HG03520 (cell line): ENCODE measurements around the gene MAPKAP1.

Experiments used
- ATAC-seq: cut with Tn5 transposase; IDR thresholded peaks from one replicate; pipeline ENCODE4 v1.9.1; 2021; ENCODE audit warnings: mild to moderate bottlenecking, moderate library complexity; ENCODE audit not compliant: unreplicated experiment

MAPKAP1 gene

DNA sequence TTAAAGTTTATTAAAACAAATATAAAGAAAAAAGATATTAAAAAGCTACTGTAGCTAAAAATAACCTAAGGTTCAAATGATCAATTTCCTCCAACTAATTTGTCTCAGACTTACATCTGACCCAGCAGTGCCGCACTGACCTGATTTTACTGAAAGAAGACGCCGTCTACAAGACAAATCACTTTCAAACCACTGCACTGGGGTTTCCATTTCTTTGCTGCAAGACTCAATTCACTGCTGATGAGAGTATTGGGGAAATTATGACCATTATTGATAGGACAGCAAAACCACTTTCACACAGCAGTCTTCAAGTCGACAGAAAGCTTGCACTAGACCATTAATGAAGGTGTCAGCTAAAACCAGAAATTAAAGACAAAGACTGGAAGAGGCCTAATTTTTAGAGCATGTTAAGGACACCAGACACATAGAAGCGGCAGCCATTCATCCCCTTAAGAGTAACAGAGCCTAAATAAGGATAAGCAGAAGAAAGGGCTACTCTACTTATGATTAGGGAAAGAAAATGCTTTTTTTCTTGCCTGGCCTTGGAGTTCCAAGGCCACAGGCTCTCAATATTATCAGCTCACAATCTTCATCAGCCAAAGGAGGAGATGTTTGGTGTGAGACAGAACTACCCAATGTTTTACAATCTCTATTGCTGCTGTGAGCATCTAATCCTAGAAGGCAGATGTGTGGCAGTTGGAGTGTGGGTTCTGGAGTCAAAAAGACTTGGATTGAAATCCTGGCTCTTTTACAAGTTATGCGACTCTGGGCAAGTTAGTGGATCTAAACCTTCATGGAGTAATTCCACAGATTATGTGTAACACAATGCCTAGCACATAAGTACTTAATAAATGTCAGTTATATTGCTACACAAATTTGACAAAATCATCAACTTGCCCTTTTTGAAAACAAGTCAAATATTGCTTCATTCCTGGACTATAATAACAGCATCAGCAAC lies 190.7 kb downstream of the MAPKAP1 start:
- ATAC-seq: no peak

DNA sequence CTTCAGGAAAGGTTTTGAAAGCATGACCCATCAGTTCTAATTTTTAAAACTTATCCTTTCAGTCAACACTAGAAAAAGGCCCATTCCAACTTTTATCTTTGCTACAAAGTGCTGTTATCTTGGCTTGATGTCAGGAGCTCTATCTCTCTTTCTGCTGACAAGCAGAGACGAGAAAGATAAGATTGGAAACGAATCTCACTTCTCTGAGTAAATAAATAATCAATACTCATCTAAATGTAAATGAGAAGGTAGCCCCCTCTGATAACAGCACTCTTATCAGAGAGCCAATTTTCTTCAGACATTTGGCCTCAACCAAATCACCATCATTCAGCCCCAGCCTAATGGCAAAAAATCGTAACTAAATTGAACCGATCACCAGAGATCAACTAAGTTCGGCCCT lies 191.7 kb downstream of the MAPKAP1 start:
- no peak for ATAC-seq

DNA sequence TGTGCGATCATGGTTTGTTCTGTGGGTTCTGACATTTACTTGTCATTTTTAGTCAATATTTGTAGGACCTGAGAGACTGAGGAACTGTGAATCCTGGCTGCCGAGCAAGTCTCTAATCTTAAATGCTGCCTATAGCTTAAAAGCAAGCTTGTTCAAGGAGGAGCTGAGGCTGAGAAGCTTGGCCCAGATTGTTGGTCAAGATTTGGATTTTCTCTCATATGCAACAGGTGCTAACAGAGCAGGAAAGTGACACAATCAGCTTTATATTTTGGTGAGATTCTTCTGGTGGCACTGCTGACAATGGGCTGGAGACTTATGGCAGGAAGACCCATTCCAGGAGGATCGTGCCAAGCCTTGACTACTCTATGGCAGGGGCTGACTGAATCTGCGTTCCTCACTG lies 192.5 kb downstream of the MAPKAP1 start:
- no peak for ATAC-seq

DNA sequence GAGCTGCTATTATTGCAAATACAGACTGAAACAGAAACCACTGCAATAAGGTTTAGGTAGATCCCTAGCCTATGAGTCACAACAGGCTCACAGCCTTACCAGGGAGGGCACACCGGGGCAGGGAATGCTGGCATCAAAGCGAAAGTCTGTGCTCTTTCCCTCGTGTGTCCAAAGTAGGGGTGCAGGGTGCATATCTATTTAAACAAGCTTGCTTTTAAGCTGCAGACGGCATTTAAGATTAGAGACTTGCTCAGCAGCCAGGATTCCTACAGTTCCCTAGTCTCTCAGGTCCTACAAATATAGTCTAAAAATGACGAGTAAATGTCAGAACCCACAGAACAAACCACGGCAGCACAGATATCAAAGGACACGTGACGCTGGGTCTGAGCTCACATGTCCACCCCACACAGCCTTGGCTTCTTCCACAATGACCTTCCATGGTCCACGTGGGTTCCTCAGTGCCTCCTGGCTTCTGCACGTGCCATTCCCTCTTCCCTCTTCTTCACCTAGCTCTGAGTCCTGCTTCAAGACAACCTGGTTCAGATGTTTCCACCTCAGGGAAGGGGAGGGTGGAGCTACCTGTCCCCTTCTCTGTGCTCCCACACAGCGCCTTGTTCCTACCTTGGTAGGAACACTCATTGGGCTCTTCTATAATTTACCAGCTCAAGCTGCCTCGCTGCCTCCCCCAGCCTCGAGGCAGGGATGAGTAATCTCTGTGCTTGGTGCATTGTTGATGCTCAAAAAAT lies 193.2 kb downstream of the MAPKAP1 start:
- peak; percentile 85 for ATAC-seq

DNA sequence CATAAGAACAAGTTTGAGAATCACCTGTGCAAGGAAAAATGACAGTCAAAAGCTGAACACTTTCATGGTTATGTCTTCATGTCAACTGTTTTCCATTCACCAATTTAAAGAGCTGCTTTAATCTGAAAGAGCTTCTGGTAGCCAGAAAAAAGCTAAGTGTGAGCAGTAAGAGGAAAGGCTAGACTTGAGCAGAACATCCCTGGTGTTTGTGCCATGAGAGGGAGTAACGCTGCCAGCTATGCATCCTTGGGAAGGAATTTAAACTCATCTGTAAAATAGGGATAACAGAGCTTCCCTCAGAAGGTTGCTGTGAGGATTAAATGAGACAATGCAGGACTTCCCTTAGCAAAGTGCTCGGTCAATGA lies 193.7 kb downstream of the MAPKAP1 start:
- no peak for ATAC-seq

DNA sequence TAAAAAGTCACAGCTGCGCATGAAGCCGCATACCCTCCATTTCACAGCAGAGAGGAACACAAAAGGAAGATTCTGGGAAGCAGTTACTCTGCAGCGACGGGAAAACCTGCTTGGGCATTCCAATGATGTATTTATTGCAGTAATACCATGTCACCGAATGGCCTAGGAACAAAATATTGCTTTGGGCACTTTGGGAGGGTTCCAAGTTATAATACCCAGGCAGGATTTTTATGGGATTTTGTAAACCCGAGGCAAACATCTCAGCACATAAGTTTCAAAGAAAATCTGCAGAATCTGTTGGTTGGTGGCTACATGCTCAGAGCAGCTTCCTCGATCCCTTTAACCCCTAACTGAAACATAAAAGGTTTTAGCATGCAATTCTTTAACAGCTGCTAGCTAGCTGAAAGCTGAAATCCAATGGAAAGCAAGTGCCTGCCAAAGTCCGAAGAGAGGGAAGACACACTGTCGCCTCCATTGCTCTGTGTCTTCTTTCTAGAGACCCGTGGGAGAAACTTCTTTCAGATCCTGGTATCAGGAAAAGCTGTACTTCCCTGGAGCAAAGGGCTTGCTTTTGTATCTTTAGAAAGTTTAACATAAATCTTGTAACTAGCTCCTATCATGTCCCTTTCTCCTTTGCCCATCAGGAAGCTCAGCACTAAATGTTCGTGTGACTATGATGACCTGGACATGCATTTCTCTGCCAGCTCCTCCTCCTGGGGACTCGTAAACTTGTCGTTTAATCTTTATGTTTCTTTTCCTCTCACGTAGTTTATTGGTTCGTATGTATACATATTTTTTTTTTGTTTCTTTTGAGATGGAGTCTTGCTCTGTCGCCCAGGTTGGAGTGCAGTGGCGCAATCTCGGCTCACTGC lies 195.0 kb downstream of the MAPKAP1 start:
- ATAC-seq: no peak

DNA sequence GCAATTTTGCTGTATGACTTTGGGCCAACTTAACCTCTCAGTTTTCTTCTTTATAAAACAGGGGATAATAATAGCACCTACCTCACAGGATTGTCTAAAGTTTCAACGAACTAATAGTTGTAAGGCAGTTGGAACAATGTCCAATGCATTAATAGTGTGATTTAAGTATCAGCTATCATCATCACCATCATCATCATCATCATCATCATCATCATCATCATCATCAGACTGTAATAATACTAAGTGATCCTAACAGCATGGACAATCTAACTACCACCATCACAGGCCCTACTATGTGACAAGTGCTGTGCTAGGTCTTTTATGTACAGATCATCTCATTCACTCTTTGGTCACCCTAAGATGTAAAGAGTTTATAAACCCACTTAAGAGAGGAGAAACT lies 196.0 kb downstream of the MAPKAP1 start:
- ATAC-seq: no peak

DNA sequence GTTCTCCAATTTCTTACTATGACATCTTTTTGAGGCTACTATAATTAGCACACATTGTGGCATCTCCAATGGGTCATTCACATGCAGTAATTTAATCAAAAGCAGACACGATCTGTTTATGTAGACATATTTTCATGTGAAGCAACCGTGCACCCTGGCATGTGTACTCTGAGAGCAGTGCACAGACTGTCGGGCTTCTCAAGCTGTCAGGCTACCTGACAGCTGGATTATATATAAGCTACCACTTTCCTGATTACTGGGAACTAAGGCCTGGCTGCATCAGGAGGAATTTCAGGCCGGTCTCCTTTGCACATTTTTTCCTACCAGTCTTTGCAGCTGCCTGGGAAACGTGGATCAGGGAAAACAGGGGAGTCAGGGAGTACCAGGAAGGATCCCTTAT lies 197.5 kb downstream of the MAPKAP1 start:
- ATAC-seq: no peak

DNA sequence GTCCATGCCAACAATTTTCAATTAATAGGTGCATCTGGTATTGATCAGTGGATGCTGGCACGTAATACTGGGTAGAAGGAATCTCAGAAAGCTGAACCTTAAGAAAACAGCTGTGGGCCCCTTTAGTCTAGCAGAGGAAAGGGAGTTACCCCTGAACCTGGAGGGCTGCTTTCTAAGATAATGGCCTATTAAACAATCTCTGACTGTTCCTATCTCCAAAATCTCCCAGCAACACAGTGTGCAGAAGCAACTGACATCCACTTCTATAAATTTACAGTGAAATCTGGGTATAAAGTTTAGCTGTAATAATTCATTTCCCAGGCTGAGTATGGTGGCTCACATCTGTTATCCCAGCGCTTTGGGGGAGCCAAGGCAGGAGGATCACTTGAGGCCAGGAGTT lies 198.8 kb downstream of the MAPKAP1 start:
- ATAC-seq: no peak

DNA sequence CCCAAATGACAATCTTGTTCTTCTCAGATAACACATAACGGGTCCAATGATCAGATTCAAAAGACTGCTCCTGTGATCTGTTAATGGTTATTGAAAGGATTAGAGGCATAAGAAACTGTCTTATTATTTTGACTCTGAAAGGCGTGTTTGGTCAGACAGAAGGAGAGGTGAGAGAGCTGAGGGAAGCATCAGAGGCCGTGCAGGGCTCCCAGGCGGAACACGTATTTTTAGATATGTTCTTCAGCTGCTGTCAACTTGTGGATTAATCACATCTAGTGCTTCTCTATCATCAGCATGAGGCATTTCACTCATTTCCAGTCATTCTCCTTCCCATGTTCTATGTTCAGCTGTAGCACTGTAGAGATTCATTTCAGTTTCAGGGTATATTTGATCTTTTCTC lies 199.8 kb downstream of the MAPKAP1 start:
- ATAC-seq: no peak

DNA sequence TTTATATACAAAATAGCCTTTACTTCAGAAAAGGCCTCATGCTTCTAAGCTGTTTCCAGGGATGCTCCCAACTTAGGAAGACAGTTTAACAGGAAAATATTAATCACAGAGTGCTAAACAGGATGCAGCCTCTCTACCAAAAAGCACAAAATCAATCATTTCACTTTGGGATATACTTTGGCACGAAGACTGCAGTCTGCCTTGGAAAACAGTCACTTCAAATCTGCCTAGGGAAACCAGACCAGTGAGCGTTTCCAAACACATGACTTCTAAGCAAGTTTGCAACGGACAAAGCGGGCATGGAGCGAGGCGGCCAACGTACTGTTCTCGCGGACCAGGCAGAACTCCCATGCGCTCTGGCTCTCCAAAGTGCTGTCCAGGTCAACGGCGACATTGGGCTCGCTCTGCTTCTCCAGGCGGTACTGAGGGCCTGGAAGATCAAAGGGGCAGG lies 201.0 kb downstream of the MAPKAP1 start:
- no peak for ATAC-seq

DNA sequence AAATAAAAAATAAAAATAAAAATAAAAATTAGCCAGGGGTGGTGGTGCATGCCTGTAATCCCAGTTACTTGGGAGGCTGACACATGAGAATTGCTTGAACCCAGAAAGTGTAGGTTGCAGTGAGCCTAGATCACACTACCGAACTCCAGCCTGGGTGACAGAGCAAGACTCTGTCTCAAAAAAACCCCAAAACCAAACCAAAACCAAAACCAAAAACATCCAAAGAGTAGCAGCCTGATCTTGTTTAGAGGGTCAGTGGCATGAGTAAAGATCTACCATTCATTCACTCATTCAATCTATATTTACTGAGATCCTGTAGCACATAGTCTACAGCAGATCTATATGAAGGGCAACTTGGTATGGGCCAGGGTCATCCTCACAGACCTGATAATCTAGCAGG lies 202.4 kb downstream of the MAPKAP1 start:
- ATAC-seq: no peak

DNA sequence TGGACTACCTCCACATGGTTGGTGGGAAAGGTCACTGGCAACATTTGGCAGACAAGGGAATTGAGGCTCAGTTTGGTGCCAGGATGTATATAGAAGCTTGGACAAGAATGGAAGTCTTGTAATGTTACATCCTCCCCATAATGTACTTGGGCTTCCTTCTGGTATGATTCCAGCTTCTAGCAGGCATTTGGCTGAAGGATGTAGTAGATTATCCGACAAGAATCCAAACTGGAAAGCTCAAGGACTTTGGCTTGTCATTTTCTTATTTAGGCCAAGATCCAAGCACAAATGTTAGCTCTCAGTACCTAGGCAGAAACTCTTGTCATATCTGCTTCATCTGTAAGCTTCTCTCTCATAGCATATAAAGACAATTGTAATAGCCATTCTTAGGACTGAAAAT lies 209.1 kb downstream of the MAPKAP1 start:
- no peak for ATAC-seq

DNA sequence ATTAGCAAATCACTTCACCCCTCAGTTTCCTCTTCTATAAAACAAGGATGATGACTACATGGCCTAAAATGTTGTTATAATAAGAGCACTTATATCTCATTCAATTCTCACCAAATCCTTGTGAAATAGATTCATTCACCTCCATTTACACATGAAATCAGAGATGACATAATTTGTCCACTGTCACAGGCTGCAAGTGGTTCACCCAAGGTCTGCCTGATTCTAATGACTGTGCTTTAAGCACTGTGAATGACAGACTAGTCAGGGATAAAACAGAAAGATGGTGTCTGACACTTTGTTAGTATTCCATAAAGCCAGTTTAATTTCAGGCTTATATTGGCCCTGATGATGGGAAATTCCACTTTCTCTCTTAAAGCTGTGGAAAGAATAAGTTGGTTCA lies 209.5 kb downstream of the MAPKAP1 start:
- no peak for ATAC-seq

DNA sequence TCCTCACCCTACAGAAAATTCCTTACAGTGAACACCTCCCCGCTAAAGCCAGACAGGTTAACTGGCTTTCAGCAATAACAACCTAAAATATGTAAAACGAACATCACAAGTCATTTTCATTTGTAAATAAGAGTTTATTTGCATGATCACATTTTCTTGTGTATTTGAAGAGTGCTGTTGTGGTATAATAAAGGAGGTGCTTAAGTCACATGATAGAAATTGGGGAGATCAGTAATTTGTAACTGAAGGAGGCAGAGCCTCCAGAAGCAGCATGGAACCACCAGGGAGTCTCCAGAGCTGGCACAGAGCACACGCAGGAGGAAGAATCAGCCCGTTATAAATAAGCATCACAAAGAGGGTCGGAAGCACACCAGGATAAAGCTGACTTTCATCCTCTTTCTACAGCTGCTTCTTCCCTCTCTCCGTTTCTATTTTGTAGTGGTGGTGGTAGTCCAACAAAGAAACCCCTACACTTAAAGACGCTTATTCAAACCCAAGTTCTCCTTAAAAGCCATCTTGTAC lies 210.6 kb downstream of the MAPKAP1 start:
- no peak for ATAC-seq

DNA sequence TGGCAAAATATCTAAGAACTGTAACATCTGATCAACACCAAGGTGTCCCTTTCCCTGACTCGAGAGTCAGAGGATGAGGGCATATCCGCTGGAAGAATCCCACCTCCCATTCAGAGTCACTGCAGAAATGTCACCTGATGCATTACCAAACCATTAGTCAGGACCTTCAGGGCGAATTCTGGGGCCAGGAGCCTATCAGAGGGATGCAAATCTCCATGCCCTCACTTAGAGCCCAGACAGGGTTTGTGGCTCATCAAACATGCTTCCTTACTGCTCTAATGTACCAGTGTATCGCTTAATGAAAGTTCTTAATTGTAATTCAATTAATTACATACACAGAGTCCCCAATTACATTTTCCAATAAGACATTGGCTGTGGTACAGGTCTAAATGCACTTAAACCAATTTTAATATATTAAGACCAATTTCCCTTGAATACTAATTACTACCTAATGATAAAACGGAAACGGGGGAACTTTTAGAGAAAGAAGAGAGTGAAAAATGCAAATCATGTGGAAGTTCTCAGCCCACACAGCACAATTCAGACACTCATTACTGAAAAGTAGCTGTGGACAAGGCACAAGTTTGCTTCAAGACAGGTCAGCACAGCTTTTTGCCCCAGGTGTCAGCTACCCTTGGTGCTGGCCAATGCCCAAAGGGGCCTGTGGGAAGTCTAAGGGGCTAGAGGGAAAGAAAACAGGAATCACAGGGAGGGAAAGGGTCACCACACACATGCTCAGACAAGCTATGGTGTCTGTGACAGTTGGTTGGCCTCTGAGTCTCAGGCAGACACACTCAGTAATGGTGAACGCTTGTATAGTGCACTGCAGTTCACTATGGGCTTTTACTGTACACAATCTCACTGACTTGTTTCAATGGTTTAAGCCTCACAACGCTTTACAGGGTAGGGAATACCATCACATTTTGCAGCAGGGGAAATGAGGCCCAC lies 211.6 kb downstream of the MAPKAP1 start:
- ATAC-seq: no peak

DNA sequence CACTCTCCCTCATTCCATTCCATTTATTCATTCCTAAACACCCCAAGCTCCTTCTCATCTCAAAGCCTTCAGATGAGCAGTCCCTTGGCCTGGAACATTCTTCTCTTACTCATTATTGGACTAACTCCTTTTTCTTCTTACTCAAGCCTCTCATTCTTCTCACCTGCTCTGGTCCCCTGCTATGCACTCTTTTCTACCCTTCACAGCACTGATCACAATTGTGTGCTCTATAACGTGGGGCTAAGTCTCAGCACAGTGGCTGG lies 212.4 kb downstream of the MAPKAP1 start:
- ATAC-seq: no peak

DNA sequence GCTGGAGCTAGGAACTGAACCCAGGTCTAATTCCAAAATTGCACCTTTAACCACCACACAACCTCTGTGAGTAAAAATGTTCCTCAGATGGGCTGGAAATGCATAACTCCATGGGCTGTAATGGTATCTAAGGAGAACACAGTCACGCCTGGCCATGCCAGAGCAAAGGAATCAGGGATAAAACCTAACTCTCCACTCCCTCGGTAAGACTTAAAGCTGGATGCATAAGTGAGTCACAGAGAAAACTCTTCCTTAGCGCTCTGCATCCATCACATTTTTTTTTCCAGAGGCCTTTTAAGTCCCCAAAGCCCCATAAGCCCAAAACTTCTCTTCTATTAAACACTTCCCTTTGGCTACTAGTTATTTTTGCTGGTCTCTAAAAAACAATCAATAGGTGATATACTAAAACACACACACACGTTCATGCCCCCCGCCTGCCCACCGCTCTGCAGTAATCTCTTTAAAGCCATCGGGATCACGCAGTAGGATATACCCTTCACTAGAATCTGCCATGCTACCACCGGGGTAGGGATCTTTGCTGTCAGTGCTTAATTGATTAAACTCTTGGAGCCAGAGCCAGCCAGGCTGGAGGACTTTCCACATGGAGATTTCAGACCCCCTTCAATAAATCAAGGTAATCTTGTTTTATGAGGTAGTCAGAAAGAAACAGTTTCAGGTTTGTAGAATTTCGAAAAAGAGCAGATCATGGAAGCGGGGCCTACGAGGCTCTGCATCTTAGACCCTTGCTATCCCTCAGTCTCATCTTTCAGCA lies 212.9 kb downstream of the MAPKAP1 start:
- ATAC-seq: no peak

DNA sequence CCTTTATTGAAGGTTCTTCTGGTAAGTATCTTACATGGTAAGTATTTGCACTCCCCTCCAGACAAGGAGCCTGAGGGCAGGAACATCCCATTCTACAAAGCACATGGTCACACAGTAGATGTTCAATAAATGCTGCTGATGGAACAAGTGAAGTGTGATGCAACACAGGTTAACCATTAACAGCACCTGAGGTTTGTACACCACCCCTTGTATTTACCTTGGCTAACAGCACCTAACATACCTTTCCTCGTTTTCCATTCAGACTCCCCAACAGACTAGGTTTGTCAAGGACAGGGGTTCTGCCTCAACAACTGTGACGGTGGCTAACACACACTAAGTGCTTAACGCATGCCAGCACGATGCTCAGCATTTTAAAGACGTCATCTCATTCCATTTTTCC lies 213.6 kb downstream of the MAPKAP1 start:
- no peak for ATAC-seq
